Keratinocyte (primary cell): ENCODE measurements around the gene CHRD.

Experiments used
- CTCF ChIP-seq, 3 experiments: IDR thresholded peaks in 1 of 3; conservative IDR thresholded peaks in 1 of 3; optimal IDR thresholded peaks in 1 of 3; 2 replicates in 2 of 3; 3 replicates in 1 of 3; pipeline versions ENCODE3 to v1.5.1; 2011; ENCODE audit warnings: low read length in 3 of 3, mild to moderate bottlenecking in 3 of 3, moderate library complexity in 2 of 3, control low read depth in 1 of 3, inconsistent platforms in 1 of 3; ENCODE audit not compliant: insufficient read depth in 2 of 3; ENCODE audit errors: extremely low read depth in 1 of 3
- EZH2 ChIP-seq: IDR thresholded peaks from one replicate; pipeline ENCODE4 v1.6.1; 2012; ENCODE audit warnings: inconsistent platforms, mild to moderate bottlenecking, low read length, moderate library complexity

- no peak for TF ChIP-seq EZH2
- TF ChIP-seq CTCF (optimal IDR thresholded peaks at IDR 0.05 in 1 of 3, IDR thresholded peaks at IDR 0.05 in 1 of 3, conservative IDR thresholded peaks at IDR 0.05 in 1 of 3; ENCODE audit: extremely low read depth in 1 of 3, insufficient read depth in 2 of 3, low read length in 3 of 3), result no peak
These were observed 44.0 kb upstream of the CHRD start for GRCh38 chr3:184335661-184336546.
